GM18519 (cell line): ENCODE data around the gene EZH2.

ENCODE experiments used
- ATAC-seq: cut with Tn5 transposase; IDR thresholded peaks from one replicate; pipeline ENCODE4 v1.9.1; 2021; ENCODE audit warnings: mild to moderate bottlenecking, moderate library complexity; ENCODE audit not compliant: unreplicated experiment, low FRiP score

EZH2 gene

GRCh38 chr7:148862481-148862880 is 21.6 kb downstream of the EZH2 start:
- ATAC-seq, result no peak

DNA sequence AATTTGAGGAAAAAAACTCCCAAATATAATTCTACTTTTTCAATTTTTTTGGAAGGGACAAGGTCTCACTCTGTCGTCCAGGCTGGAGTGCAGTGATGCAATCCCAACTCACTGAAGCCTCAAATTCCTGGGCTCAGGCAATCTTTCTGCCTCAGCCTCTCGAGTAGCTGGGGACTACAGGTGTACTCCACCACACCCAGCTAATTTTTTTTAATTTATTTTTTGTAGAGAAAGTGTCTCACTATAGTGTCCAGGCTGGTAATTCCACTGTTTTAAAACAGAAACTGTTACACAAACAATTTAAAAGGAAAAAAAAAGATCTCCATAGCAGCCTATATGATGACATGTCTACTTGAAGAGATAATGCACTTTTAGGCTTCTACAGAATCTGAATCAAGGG is 25.6 kb downstream of the EZH2 start:
- ATAC-seq, result no peak

- ATAC-seq, result no peak
Measured at GRCh38 chr7:148856891-148857290, 27.2 kb downstream of the EZH2 start.

- ATAC-seq, result no peak
Measured at GRCh38 chr7:148856578-148856881, 27.6 kb downstream of the EZH2 start.

DNA sequence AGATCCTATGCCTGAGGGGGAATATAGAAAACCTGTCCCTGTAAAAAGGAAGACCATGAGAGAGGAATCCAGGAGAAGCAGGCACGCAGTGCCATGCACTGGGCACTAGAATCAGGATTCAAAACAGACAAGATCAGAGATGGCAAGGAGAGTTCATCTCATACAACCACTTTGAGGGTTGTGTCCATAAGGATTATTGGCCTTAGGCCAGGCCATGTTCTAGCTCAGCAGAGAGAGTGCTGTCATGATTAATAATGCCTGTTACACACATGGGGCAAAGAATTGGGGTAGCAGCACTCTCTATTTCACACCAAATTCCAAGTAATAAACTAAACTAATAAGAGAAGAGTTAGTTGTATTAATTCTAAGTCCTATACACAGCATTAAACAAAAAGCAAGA is 29.1 kb downstream of the EZH2 start:
- no peak for ATAC-seq

GRCh38 chr7:148852272-148852671 is 31.8 kb downstream of the EZH2 start:
- no peak for ATAC-seq

- no peak for ATAC-seq
Measured at GRCh38 chr7:148850564-148850963, 33.5 kb downstream of the EZH2 start.

DNA sequence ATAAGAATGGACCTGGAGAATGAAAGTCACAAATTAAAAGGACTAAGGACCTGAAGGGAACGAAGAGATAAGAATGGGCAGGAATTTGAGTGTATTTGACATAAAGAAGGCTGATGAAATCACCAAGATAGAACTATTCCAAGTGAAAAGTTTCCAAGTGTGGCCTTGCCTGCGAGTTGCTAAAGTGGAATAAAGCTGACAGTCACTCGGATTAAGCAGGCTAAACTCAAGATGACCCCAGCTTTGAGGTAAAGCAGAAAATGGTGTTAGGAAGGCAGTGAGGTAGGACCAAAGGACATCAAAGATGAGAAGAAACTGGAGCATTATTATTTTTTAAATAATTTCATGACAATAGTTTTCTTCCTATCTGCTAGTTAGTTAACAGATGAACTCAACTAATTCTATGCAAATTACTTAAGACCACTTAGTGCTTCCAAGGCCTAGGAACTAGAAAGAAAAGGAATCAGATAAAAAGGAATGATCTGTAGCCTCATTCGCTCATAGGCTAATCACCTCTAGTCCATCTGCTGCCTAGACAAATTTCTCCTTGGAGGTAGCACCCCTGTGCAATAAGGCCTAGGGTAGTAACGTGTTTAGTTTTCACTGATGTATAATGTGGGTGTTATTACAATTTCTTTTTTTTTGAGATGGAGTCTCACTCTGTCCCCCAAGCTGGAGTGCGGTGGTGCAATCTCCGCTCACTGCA is 34.5 kb downstream of the EZH2 start:
- ATAC-seq, result no peak

GRCh38 chr7:148847815-148848734 is 36.0 kb downstream of the EZH2 start:
- no peak for ATAC-seq

- ATAC-seq, result no peak
Measured at GRCh38 chr7:148838905-148839304, 45.2 kb downstream of the EZH2 start.

GRCh38 chr7:148835854-148836253 is 48.2 kb downstream of the EZH2 start:
- no peak for ATAC-seq

GRCh38 chr7:148834605-148835004 is 49.5 kb downstream of the EZH2 start:
- ATAC-seq, result no peak

DNA sequence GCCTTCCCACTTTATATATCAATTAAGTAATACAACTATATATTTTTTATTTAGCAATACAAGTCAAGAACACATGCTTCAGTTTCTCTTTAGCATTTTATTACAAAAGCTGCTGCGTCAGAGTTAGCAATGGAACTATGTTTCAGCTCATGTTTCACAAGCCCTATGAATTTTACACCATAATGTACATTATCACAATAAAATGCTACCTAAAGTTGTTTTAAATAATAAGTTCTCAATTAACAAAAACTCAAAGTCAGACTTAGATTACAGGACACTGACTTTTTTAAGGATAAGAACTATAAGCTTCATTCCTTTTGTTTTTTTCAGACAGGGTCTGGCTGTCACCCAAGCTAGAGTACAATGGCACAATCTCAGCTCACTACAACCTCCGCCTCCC is 52.3 kb downstream of the EZH2 start:
- no peak for ATAC-seq

- no peak for ATAC-seq
Measured at GRCh38 chr7:148830897-148831692, 53.0 kb downstream of the EZH2 start.

GRCh38 chr7:148828965-148829364 is 55.1 kb downstream of the EZH2 start:
- no peak for ATAC-seq

DNA sequence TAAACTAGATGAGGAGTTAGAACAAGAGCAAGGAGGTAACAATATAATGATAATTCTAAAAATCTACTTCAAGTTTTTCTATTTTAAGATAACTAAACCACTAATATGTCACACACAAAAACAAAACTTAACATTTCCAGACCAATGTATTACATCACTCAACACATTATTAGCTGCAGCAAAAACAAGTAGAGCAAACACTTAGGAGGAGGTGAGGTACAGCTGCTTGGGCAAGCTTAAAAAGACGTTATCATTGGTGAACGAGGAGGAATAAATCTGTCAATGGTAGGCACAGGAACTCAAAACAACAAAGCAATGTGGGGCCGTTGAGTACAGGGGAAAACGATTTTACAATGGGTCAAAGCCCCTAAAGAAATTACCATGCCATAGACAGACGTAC is 58.8 kb downstream of the EZH2 start:
- no peak for ATAC-seq

GRCh38 chr7:148824864-148825263 is 59.2 kb downstream of the EZH2 start:
- ATAC-seq, result no peak

- ATAC-seq, result no peak
Measured at GRCh38 chr7:148821422-148821821, 62.7 kb downstream of the EZH2 start.

DNA sequence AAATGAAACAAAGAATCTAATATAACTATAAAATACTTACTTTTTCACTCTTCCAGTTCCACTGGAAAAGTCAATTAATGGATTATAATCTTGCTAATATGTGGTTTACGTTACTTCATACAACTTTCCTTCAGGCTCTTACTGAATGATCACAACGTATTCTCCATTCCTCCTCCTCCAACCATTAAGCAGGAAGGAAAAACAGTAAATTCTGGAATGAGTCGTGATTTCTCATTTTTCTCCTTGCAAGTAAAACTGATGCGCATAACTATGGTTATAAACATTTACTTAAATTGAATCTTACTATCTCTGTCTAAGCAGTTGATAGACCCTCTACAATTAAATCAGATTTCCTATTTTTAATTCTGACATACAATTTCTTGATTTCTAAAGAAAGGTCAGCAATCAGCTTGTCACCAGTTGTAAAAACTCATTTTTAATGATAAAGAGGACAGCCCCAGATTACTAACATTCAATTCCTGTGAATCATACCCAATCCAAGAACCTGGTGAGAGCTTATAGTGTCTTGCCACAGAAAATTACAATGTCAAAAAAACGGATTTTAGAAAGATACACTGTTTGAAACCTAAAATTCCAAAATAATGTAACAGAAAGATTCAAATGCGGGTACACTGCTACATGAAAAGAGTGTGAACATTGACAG is 64.3 kb downstream of the EZH2 start:
- no peak for ATAC-seq

DNA sequence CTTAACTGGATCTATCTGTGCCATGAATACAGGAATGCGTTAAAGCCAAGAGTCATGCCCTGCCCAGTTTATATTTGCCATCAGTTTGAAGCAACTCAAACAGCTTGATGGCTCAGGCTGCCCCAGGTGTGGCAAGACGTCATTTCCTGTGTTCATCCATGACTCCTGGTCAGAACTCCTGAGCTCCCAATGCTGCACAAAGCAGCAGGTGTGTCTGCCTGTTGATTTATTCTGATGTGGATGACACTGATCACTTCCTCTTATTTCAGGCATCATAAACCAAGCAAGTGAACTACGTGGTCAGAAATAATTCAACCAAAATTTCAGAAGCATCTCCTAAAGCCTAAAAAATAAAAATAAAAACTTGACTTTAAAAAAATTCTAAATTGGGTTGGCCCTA is 68.5 kb downstream of the EZH2 start:
- no peak for ATAC-seq
